NB4 (cell line): ENCODE data around the gene RGS2.

Experiments used
- DNase-seq: peaks from one replicate; pipeline ENCODE4 v3.0.0; 2010; ENCODE audit warnings: low read depth
- H3K4me3 ChIP-seq: one replicate; pipeline ENCODE4 v1.5.1; 2011; ENCODE audit warnings: mild to moderate bottlenecking, low read depth, low read length, moderate library complexity
- CTCF ChIP-seq: IDR thresholded peaks from one replicate; pipeline ENCODE4 v1.5.1; 2012; ENCODE audit warnings: low read depth, low read length
- MAX ChIP-seq: IDR thresholded peaks from 2 replicates; pipeline ENCODE4 v1.6.1; 2011; ENCODE audit warnings: low read depth, low read length
- MYC ChIP-seq: IDR thresholded peaks from 2 replicates; pipeline ENCODE4 v1.6.1; 2011; ENCODE audit warnings: low read depth, low read length
- POLR2A ChIP-seq: IDR thresholded peaks from 2 replicates; pipeline ENCODE4 v1.6.1; 2011; ENCODE audit warnings: mild to moderate bottlenecking; ENCODE audit not compliant: insufficient read length; ENCODE audit errors: extremely low read depth

RGS2 gene

GRCh38 chr1:192811006-192811405, 2.2 kb downstream of the RGS2 start:
- no peak for DNase-seq
- H3K4me3 ChIP-seq: no peak overlapping the region
- no peak for TF ChIP-seq MYC
- TF ChIP-seq POLR2A: no peak
- no peak for TF ChIP-seq MAX
- no peak for TF ChIP-seq CTCF

- TF ChIP-seq CTCF (no peak), POLR2A (no peak), MAX (no peak), MYC (no peak)
- no peak for DNase-seq
- no peak overlapping the region for H3K4me3 ChIP-seq
Measured at GRCh38 chr1:192811594-192812239, 2.9 kb downstream of the RGS2 start.

- H3K4me3 ChIP-seq: no peak overlapping the region
- TF ChIP-seq MYC (no peak), POLR2A (no peak), CTCF (no peak)
- DNase-seq: no peak
Measured at GRCh38 chr1:192812420-192813209, 3.8 kb downstream of the RGS2 start.

- TF ChIP-seq POLR2A (no peak), CTCF (no peak), MYC (no peak), MAX (no peak)
- no peak overlapping the region for H3K4me3 ChIP-seq
- no peak for DNase-seq
Measured at GRCh38 chr1:192814805-192815204, 6.0 kb downstream of the RGS2 start.

- H3K4me3 ChIP-seq: no peak overlapping the region
- DNase-seq: peak; percentile 30
- no peak for TF ChIP-seq MAX
- TF ChIP-seq POLR2A: no peak
- no peak for TF ChIP-seq CTCF
- TF ChIP-seq MYC: no peak
Measured at GRCh38 chr1:192817246-192817645, 8.4 kb downstream of the RGS2 start.
